HFF-Myc (cell line): ENCODE measurements around the gene TSPAN31.

Source experiments
- DNase-seq: peaks from one replicate; pipeline ENCODE4 v3.0.0-alpha.2; 2011; ENCODE audit warnings: low read depth; ENCODE audit errors: extremely low read depth
- H3K4me3 ChIP-seq: replicated peaks from 2 replicates; pipeline ENCODE4 v1.5.1; 2011; ENCODE audit warnings: low read depth, mild to moderate bottlenecking, control low read depth, low read length
- TF ChIP-seq, protein P1 (sequence below): IDR thresholded peaks from 2 replicates; pipeline ENCODE4 v1.5.1; 2012; ENCODE audit warnings: mild to moderate bottlenecking, low read depth, low read length, control low read depth; ENCODE audit errors: missing control alignments

TSPAN31 gene

DNA sequence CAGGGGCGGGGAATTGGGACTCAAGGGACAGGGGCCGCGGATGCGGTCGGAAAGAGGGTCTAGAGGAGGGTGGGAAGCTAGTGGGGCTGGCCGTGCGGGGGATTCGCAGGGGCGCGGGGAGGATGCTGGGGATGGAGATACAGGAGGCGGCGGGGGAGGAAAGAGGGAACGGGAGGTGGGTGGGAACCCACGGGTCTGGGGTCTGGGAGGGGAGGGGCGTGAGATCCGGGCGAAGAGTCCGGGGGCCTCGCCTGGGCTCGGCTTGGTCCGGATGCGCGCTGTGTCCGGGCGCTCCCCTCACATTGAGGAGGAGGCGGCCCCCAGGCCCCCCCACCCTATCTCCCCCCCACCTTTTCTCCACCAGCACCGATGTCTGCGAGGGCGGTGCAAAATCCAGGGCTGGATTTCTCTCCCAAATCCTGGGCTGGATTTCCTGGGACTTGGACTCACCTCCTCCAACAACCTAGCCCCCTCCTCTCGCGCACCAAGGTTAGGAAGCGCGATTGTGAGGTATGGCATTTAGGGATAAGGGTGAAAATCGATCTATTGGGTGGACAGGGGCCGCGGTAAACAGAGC is 6.1 kb upstream of the TSPAN31 start, which contains the start of gene AGAP2:
Gene AGAP2 (minus strand): TSS at position 82 of the 577 bp plus-strand sequence. CDS start 496 bp downstream, outside the sequence.
- TF ChIP-seq, protein P1, sequence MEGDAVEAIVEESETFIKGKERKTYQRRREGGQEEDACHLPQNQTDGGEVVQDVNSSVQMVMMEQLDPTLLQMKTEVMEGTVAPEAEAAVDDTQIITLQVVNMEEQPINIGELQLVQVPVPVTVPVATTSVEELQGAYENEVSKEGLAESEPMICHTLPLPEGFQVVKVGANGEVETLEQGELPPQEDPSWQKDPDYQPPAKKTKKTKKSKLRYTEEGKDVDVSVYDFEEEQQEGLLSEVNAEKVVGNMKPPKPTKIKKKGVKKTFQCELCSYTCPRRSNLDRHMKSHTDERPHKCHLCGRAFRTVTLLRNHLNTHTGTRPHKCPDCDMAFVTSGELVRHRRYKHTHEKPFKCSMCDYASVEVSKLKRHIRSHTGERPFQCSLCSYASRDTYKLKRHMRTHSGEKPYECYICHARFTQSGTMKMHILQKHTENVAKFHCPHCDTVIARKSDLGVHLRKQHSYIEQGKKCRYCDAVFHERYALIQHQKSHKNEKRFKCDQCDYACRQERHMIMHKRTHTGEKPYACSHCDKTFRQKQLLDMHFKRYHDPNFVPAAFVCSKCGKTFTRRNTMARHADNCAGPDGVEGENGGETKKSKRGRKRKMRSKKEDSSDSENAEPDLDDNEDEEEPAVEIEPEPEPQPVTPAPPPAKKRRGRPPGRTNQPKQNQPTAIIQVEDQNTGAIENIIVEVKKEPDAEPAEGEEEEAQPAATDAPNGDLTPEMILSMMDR, result no peak
- H3K4me3 ChIP-seq, result peak within 1 kb of the TSS; percentile 26
- DNase-seq, result no peak

DNA sequence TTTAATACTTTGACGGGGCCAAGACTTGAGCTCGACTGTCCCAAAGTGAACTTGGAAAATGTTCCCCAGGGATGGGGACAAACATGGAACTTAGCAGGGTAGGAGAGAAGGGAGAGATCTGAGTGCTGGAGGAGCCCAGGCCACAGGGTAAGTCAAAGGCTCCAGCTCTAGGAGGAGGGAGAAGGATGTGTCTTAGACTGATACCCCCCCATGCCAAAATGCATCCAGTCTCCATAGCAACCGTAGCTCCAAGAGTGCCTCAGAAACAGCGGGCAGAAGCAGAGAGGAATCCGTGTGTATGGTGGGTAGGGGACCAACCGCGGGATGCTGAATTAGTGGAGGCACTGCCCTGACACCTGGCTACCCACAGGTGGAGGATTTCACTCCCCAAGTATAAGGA is 5.5 kb upstream of the TSPAN31 start:
- TF ChIP-seq, protein P1, result no peak
- H3K4me3 ChIP-seq, result no peak overlapping the region
- DNase-seq, result no peak

DNA sequence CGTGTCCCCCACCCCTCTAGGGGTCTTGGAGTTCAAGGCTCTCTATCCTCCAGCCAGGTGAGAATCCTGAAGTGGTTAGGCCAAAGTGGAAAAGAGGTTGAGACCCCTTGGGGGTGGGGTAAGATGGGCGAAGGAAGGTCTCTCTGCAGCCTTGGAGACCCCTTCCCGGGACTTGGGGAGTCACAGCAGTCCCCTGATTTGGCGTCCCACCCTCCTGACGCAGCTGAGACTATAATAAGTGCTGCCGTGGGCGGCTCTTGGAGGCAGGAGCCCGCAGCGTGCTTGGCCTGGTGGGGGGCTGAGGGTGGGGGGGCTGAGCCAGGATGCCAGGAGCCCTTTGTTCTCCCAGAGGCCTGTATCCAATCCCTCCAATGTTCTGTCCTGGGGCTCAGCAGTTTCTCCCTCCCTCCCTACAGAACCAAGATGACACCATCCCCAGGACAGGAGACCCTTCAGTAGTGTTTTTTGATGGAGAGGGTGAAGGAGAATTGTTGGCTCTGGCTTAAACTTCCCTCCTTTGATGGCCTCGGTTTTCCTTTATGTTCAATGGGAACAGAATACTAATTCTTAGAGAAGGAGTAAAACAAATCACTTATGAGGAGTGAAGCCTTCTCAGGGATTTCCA is 4.8 kb upstream of the TSPAN31 start:
- no peak for DNase-seq
- TF ChIP-seq, protein P1, result no peak
- no peak overlapping the region for H3K4me3 ChIP-seq

DNA sequence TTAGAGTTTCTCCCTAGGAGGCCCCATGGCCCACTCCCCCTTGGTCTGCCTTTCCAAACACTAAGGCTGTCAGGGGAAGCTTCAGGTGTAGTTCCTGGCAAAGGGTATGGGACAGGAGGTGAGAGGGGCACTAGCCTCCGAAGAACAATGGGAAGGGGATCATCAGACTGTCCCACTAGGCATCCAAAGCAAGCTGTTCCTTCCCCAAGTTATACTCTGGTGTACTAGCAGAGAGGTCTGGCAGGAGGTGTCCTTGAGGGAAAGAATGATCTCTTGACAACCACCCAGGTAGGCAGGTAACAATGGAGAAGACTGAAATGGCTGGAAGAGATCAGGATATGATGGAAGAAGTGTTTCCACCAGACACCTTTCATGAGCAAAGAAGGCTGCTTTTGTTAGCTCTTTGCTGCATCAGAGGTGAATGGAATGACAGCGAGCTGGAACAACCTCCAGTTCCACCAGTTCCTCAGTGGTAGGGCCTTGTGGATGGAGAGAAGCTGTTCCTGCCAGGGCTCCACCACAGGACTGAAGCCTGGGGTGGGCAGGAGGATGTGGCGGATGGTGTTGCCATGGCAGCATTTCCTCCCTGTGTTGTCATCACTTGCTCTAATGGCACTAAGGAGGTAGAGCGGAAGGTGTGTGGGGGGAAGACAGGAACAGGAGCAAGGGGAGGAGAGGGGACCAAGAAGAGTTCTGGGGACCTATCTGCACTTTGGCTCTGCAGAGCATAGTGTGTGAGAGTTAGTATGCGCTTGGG is 4.0 kb upstream of the TSPAN31 start:
- H3K4me3 ChIP-seq, result no peak overlapping the region
- DNase-seq, result no peak
- TF ChIP-seq, protein P1, result no peak

DNA sequence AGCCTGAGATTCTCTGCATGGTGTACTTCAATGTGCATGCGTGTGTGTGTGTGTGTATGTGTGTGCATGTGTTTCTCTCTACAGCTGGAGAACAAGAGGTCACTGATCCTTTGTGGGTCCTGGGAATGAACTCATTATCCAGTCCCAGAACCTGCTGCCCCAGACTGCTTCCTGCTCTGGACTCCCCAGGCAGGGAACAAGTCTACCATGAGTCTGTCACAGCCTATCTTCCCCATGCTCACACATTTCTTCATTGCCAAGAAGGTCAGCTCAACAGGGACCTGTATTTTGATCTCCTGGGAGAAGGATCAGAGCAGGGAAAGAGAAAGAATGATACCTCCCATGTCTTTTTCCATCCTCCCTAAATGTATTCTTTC is 3.4 kb upstream of the TSPAN31 start:
- no peak overlapping the region for H3K4me3 ChIP-seq
- DNase-seq, result no peak
- TF ChIP-seq, protein P1, result no peak

DNA sequence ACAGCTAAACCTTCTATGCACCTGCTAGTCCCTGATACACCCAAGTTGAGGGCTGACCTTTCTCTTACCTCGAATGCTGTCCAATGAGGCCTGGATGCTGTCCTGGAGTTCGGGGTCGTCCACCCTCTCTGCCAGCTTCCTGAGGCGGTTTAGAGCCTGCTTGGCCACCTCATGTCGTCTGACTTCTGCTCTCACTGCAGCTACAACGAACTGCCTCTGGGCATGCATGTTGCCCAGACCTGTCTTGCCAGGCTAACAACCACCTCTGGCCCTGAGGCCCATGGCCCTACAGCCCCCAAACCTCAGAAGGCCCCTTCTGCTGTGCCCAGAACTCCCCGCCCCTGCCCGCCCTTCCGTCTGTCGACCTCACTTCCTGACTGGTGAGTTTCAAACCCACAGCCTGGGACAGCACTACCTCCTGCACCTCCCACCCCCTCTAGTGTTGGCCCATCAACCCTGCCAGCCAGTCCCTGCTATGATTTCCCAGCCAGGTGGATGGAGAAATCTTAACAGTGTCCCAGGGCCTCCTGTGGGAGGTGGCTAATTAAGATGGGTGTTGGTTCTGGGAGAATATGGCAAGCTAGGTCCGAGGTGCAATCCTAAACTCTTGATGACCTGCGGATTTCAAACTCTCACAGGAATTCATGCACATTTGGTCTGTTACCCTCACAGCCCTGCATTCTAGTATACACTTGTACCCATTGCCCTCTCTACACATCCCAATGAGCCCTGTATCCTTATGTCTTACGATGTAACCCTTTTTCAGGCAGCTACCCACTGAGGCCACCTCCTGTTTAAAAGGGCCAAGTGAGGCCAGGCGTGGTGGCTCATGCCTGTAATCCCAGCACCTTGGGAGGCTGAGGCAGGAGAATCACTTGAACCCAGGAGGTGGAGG is 2.7 kb upstream of the TSPAN31 start:
- TF ChIP-seq, protein P1, result no peak
- DNase-seq, result no peak

More for the DNA sequence above, 2.7 kb upstream of the TSPAN31 start:
- H3K4me3 ChIP-seq, result no peak overlapping the region
